HL-60 (cell line): ENCODE measurements around the gene ST7.

Experiments used
- CTCF ChIP-seq: IDR thresholded peaks from one replicate; pipeline ENCODE4 v1.5.1; 2011; ENCODE audit warnings: low read length, control low read depth, inconsistent platforms; ENCODE audit not compliant: insufficient read depth
- GABPA ChIP-seq: IDR thresholded peaks from 2 replicates; pipeline ENCODE4 v1.6.1; 2012; ENCODE audit warnings: low read depth
- POLR2AphosphoS5 ChIP-seq: IDR thresholded peaks from 2 replicates; pipeline ENCODE4 v1.6.1; 2012; ENCODE audit warnings: low read depth
- REST ChIP-seq: IDR thresholded peaks from 2 replicates; pipeline ENCODE4 v1.6.1; 2012; ENCODE audit warnings: low read depth; ENCODE audit not compliant: insufficient replicate concordance

- no peak for TF ChIP-seq CTCF
- TF ChIP-seq GABPA, result no peak
- no peak for TF ChIP-seq REST
- TF ChIP-seq POLR2AphosphoS5, result no peak
Measured at GRCh38 chr7:117277576-117277975, 324.3 kb downstream of the ST7 start.
